Prostate gland (tissue), 2 donors: ENCODE results near the gene CCDC68. TPM values are rescaled to one million over a fixed set of nuclear protein-coding genes. Genes with fewer than 3 reads are reported as not detected.
A peak's percentile ranks its signal among the peaks of the same experiment; 100 is the strongest.

Source experiments
- DNase-seq: peaks from one replicate; pipeline ENCODE4 v3.0.0-alpha.2; 2019; ENCODE audit warnings: low spot score
- H3K27ac ChIP-seq, 2 donors: fragments of 200-600 bp; sonication (generic); 2 replicates each; pipeline ENCODE4 v1.5.1; 2017 to 2019
- H3K27me3 ChIP-seq: fragments of 200-600 bp; sonication (generic); replicated peaks from 2 replicates; pipeline ENCODE4 v1.5.1; 2019; ENCODE audit not compliant: insufficient read depth
- H3K36me3 ChIP-seq, 2 donors: fragments of 200-600 bp; sonication (generic); 1 replicate in 1 of 2; 2 replicates in 1 of 2; pipeline versions ENCODE4 v1.5.1 to v1.8.1; 2017 to 2019
- H3K4me1 ChIP-seq: fragments of 200-600 bp; sonication (generic); replicated peaks from 2 replicates; pipeline ENCODE4 v1.5.1; 2019
- H3K4me3 ChIP-seq, 2 donors: fragments of 200-600 bp; sonication (generic); 2 replicates each; pipeline ENCODE4 v1.5.1; 2017 to 2019
- H3K9me3 ChIP-seq: fragments of 200-600 bp; sonication (generic); 2 replicates; pipeline ENCODE4 v1.5.1; 2017
- POLR2A ChIP-seq: fragments of 450-650 bp; IDR thresholded peaks from one replicate; pipeline ENCODE4 v1.6.1; 2016; ENCODE audit warnings: antibody characterized with exemption, mild to moderate bottlenecking
- POLR2AphosphoS5 ChIP-seq: sonication (generic); formaldehyde crosslinking; IDR thresholded peaks from one replicate; pipeline ENCODE4 v1.6.1; 2017; ENCODE audit warnings: antibody characterized with exemption
- WGBS: methylation state at CpG from one replicate; pipeline ENCODE4 v1.1.5; 2018; 5-methylcytosine and 5-hydroxymethylcytosine counted together
- intact Hi-C: fragments of 100-400 bp; cut with DNase I; formaldehyde crosslinking; loops from one replicate; pipeline ENCODE4 v1.14.2; 2022
- total RNA-seq, 2 donors: library from RNA; depleted of rRNA; stranded (reverse); fragments of >200 nt; gene quantifications; one replicate each; pipeline ENCODE4 v1.1.0, GENCODE V29; 2016
- TF ChIP-seq, protein P1 (sequence below), 4 experiments: fragments of 200-600 bp in 2 of 4; fragments of 450-650 bp in 2 of 4; sonication (generic) in 2 of 4; IDR thresholded peaks; 1 replicate in 3 of 4; 2 replicates in 1 of 4; pipeline ENCODE4 v1.5.1; 2016 to 2019; ENCODE audit warnings: antibody characterized with exemption in 4 of 4, mild to moderate bottlenecking in 2 of 4, moderate library complexity in 2 of 4

Gene CCDC68
- total RNA-seq, 2 donors from 2014 or later, result 7.9 to 20.8 TPM

DNA sequence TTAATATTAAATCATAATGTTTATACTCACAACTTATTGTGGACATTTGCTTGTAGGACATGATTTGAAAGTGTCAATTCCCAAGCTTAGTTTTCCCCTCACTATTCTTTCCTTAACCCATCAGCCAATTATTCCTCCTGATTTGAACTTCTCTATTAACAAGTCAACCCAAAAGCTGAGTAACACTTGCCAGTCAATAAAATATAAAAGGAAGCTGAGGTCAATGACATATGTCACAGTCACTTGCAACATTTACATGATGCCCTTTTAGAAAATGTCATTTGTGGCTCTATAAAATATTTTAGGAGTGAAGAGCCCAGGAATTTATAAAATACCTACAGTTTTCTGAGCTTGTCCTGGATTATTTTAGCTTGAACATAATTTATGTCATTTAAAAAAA lies 7.2 kb downstream of the CCDC68 start:
- TF ChIP-seq, protein P1, sequence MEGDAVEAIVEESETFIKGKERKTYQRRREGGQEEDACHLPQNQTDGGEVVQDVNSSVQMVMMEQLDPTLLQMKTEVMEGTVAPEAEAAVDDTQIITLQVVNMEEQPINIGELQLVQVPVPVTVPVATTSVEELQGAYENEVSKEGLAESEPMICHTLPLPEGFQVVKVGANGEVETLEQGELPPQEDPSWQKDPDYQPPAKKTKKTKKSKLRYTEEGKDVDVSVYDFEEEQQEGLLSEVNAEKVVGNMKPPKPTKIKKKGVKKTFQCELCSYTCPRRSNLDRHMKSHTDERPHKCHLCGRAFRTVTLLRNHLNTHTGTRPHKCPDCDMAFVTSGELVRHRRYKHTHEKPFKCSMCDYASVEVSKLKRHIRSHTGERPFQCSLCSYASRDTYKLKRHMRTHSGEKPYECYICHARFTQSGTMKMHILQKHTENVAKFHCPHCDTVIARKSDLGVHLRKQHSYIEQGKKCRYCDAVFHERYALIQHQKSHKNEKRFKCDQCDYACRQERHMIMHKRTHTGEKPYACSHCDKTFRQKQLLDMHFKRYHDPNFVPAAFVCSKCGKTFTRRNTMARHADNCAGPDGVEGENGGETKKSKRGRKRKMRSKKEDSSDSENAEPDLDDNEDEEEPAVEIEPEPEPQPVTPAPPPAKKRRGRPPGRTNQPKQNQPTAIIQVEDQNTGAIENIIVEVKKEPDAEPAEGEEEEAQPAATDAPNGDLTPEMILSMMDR (IDR thresholded peaks at IDR 0.05), result no peak
- TF ChIP-seq POLR2AphosphoS5 (no peak), POLR2A (no peak)
- intact Hi-C loops, result no loop called here
- Histone ChIP-seq H3K4me1 (no peaks in the 10 kb centered on the region), H3K4me3 (no peak overlapping the region), H3K36me3 (no peaks in the 10 kb centered on the region), H3K27ac (no peak overlapping the region), H3K27me3 (no peaks in the 10 kb centered on the region), H3K9me3 (no peaks in the 10 kb centered on the region)
- no peak for DNase-seq

- no peaks in the 10 kb centered on the region for H3K9me3 ChIP-seq
- H3K4me1 ChIP-seq, result no peaks in the 10 kb centered on the region
- no peak overlapping the region for H3K27ac ChIP-seq
- TF ChIP-seq, protein P1 (IDR thresholded peaks at IDR 0.05), result peak in 2 of 4 experiments; percentile 35 to 53
- no peak for TF ChIP-seq POLR2A
- TF ChIP-seq POLR2AphosphoS5, result peak; percentile 10
- no peaks in the 10 kb centered on the region for H3K27me3 ChIP-seq
- no peaks in the 10 kb centered on the region for H3K36me3 ChIP-seq
- no peak for DNase-seq
- no peak overlapping the region for H3K4me3 ChIP-seq
- intact Hi-C loops, result no loop called here
- 64% methylated on average over 7 of the region's 7 CpGs for WGBS
Measured at GRCh38 chr18:54950221-54950620, 9.0 kb downstream of the CCDC68 start.

DNA sequence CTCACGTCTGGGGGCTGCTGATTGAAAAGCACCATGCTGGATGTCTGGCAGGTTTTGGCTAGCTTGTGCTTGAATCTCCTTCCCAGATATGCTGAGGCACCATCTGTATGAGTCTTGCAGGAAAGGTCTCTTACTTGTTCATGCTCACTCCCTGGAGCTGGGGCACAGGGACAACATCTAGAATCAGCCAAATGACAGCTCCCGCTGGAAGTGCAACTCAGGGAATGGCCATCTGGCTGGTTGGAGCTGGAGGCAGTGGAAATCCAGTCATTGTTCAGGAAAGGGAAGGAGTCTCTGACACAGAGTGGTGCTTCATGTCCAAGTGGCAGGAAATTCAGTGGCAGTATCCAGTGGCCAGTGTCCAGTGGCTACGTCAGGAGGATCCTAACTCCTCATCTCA lies 9.7 kb downstream of the CCDC68 start:
- no peak overlapping the region for H3K4me3 ChIP-seq
- intact Hi-C loops, result no loop called here
- no peaks in the 10 kb centered on the region for H3K27me3 ChIP-seq
- H3K36me3 ChIP-seq, result no peaks in the 10 kb centered on the region
- H3K9me3 ChIP-seq, result no peaks in the 10 kb centered on the region
- no peak overlapping the region for H3K27ac ChIP-seq
- DNase-seq, result no peak
- TF ChIP-seq, protein P1 (IDR thresholded peaks at IDR 0.05), result no peak
- no peak for TF ChIP-seq POLR2A
- no peak for TF ChIP-seq POLR2AphosphoS5
- WGBS, result 84% methylated on average over 3 of the region's 3 CpGs
- H3K4me1 ChIP-seq, result no peaks in the 10 kb centered on the region

DNA sequence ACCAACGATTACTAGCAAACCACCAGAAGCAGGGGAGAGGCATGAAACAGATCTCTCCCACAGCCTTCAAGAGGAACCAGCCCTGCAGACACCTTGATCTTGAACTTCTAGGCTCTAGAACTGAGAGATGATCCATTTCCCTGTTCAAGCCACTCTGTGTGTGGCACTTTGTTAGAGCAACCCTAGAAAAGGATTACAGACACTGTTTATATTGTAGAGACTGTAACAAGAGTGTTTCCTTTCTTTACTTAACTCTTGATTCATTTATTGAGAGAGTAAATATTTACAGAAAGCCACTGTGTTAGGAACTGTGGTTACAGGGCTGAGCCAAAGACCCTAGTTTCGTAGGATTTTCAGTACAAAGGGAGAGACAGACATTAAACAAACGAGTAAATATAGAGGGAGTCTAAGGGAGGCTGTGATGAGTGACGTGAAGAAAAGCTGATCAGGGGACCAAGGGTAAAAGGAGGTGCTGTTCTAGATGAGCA lies 10.9 kb downstream of the CCDC68 start:
- intact Hi-C loops, result no loop called here
- H3K27ac ChIP-seq, result peak overlapping the region; percentile 7 to 15
- no peak for DNase-seq
- no peak overlapping the region for H3K4me3 ChIP-seq
- 42% methylated on average over 4 of the region's 4 CpGs for WGBS
- H3K4me1 ChIP-seq, result no peaks in the 10 kb centered on the region
- no peaks in the 10 kb centered on the region for H3K36me3 ChIP-seq
- H3K9me3 ChIP-seq, result no peaks in the 10 kb centered on the region
- peak; percentile 56 for TF ChIP-seq POLR2AphosphoS5
- no peak for TF ChIP-seq POLR2A
- TF ChIP-seq, protein P1 (IDR thresholded peaks at IDR 0.05), result no peak
- no peaks in the 10 kb centered on the region for H3K27me3 ChIP-seq

DNA sequence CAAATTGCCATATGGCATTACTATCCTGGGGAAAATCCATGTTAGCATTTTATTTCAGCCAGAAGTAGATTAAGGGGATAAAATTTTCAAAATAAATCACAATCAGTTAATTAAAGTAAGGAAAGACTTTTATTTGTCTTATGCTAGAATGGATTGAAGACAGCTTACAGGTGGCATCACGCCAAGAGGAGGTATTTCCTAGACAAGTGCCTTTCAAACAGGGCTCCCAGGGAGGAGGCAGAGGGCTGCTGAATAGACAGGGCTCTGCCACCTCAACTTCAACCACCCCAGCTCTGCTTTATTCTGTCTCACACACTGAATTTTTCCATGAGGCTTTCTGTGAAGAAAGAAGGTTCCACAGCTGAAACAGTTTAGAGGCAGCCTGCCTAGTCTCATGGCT lies 12.2 kb downstream of the CCDC68 start:
- WGBS, result 40% methylated on average over 1 of the region's 1 CpG
- H3K36me3 ChIP-seq, result no peaks in the 10 kb centered on the region
- no peaks in the 10 kb centered on the region for H3K4me1 ChIP-seq
- TF ChIP-seq, protein P1 (IDR thresholded peaks at IDR 0.05), result no peak
- TF ChIP-seq POLR2A (no peak), POLR2AphosphoS5 (no peak)
- intact Hi-C loops, result no loop called here
- no peak overlapping the region for H3K4me3 ChIP-seq
- no peaks in the 10 kb centered on the region for H3K27me3 ChIP-seq
- peak; percentile 35 for DNase-seq
- no peak overlapping the region for H3K27ac ChIP-seq
- no peaks in the 10 kb centered on the region for H3K9me3 ChIP-seq
